ENCODE measurements around the gene GNG14.
"Not testable (repeated sequence)": the region's sequence is repeated elsewhere in the genome, so short reads cannot be mapped to it uniquely, and the experiment has no call there.

DNA sequence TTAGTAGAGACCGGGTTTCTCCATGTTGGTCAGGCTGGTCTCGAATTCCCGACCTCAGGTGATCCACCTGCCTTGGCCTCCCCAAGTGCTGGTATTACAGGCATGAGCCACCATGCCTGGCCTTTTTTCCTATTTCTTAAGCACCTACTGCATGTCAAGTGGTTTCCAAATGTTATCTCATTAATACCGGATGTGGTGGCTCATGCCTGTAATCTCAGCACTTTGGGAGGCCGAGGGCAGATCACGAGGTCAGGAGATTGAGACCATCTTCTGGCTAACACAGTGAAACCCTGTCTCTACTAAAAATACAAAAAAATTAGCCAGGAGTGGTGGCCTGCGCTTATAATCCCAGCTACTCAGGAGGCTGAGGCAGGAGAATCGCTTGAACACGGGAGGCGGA lies 37.8 kb downstream of the GNG14 start:
- TF ChIP-seq, protein P1, sequence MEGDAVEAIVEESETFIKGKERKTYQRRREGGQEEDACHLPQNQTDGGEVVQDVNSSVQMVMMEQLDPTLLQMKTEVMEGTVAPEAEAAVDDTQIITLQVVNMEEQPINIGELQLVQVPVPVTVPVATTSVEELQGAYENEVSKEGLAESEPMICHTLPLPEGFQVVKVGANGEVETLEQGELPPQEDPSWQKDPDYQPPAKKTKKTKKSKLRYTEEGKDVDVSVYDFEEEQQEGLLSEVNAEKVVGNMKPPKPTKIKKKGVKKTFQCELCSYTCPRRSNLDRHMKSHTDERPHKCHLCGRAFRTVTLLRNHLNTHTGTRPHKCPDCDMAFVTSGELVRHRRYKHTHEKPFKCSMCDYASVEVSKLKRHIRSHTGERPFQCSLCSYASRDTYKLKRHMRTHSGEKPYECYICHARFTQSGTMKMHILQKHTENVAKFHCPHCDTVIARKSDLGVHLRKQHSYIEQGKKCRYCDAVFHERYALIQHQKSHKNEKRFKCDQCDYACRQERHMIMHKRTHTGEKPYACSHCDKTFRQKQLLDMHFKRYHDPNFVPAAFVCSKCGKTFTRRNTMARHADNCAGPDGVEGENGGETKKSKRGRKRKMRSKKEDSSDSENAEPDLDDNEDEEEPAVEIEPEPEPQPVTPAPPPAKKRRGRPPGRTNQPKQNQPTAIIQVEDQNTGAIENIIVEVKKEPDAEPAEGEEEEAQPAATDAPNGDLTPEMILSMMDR (IDR thresholded peaks at IDR 0.05; ENCODE audit: insufficient read depth, low read length), result not testable (repeated sequence)
- not testable (repeated sequence) for TF ChIP-seq GABPA (IDR thresholded peaks at IDR 0.05; ENCODE audit: low read depth); POLR2AphosphoS5 (IDR thresholded peaks at IDR 0.05; ENCODE audit: low read depth); SPI1 (IDR thresholded peaks at IDR 0.05; ENCODE audit: borderline replicate concordance, low read depth)
- TF ChIP-seq, protein P2, sequence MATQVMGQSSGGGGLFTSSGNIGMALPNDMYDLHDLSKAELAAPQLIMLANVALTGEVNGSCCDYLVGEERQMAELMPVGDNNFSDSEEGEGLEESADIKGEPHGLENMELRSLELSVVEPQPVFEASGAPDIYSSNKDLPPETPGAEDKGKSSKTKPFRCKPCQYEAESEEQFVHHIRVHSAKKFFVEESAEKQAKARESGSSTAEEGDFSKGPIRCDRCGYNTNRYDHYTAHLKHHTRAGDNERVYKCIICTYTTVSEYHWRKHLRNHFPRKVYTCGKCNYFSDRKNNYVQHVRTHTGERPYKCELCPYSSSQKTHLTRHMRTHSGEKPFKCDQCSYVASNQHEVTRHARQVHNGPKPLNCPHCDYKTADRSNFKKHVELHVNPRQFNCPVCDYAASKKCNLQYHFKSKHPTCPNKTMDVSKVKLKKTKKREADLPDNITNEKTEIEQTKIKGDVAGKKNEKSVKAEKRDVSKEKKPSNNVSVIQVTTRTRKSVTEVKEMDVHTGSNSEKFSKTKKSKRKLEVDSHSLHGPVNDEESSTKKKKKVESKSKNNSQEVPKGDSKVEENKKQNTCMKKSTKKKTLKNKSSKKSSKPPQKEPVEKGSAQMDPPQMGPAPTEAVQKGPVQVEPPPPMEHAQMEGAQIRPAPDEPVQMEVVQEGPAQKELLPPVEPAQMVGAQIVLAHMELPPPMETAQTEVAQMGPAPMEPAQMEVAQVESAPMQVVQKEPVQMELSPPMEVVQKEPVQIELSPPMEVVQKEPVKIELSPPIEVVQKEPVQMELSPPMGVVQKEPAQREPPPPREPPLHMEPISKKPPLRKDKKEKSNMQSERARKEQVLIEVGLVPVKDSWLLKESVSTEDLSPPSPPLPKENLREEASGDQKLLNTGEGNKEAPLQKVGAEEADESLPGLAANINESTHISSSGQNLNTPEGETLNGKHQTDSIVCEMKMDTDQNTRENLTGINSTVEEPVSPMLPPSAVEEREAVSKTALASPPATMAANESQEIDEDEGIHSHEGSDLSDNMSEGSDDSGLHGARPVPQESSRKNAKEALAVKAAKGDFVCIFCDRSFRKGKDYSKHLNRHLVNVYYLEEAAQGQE (IDR thresholded peaks at IDR 0.05; ENCODE audit: insufficient replicate concordance, low read depth), result not testable (repeated sequence)

Data from HL-60 (cell line).